Activated T-cell treated with anti-CD3 and anti-CD28 coated beads for 1 hour (primary cell): Measurements from ENCODE around the gene TMEM234.
"Not testable (repeated sequence)": the region's sequence is repeated elsewhere in the genome, so short reads cannot be mapped to it uniquely, and the experiment has no call there.

Experiments
- DNase-seq: peaks from one replicate; pipeline ENCODE4 v3.0.0-alpha.2; 2020; ENCODE audit warnings: low read depth

TMEM234 gene

GRCh38 chr1:32221980-32222755 is at the start of gene TMEM234, which contains the start of gene EIF3I:
Gene TMEM234 (minus strand): TSS chr1:32222353. CDS start chr1:32222322, 31 bp downstream.
Gene EIF3I (plus strand): TSS chr1:32222407. CDS start chr1:32222442, 35 bp downstream.
- DNase-seq = peak; percentile 84

GRCh38 chr1:32269744-32270143 is 47.6 kb upstream of the TMEM234 start:
- no peak for DNase-seq

GRCh38 chr1:32266921-32267591 is 44.9 kb upstream of the TMEM234 start:
- no peak for DNase-seq

GRCh38 chr1:32265846-32266245 is 43.7 kb upstream of the TMEM234 start:
- no peak for DNase-seq

GRCh38 chr1:32263744-32264143 is 41.6 kb upstream of the TMEM234 start:
- no peak for DNase-seq

GRCh38 chr1:32263236-32263593 is 41.1 kb upstream of the TMEM234 start:
- DNase-seq = not testable (repeated sequence)

- DNase-seq = no peak
Observed at GRCh38 chr1:32257227-32257508, 35.0 kb upstream of the TMEM234 start.

GRCh38 chr1:32256473-32257226 is 34.5 kb upstream of the TMEM234 start:
- no peak for DNase-seq

- DNase-seq = no peak
Observed at GRCh38 chr1:32255072-32256071, 33.2 kb upstream of the TMEM234 start.

- peak; percentile 48 for DNase-seq
Observed at GRCh38 chr1:32250893-32251716, 29.0 kb upstream of the TMEM234 start, which contains the start of gene LCK. Gene LCK (plus strand): TSS chr1:32251265. CDS start chr1:32274330, 23,065 bp downstream.

GRCh38 chr1:32249831-32250525 is 27.8 kb upstream of the TMEM234 start:
- peak; percentile 65 for DNase-seq

GRCh38 chr1:32247983-32248889 is 26.1 kb upstream of the TMEM234 start:
- peak; percentile 61 for DNase-seq

- no peak for DNase-seq
Observed at GRCh38 chr1:32247452-32247851, 25.3 kb upstream of the TMEM234 start.

- no peak for DNase-seq
Observed at GRCh38 chr1:32246888-32247273, 24.7 kb upstream of the TMEM234 start, which contains the start of gene FAM167B. Gene FAM167B (plus strand): TSS chr1:32247222. CDS start chr1:32247422, 200 bp downstream.

- no peak for DNase-seq
Observed at GRCh38 chr1:32242341-32242851, 20.2 kb upstream of the TMEM234 start.

GRCh38 chr1:32241001-32241763 is 19.0 kb upstream of the TMEM234 start:
- DNase-seq = peak; percentile 34

- DNase-seq = peak; percentile 59
Observed at GRCh38 chr1:32240140-32240951, 18.2 kb upstream of the TMEM234 start.
